Activated CD4-positive, alpha-beta T cell treated with anti-CD3 and anti-CD28 coated beads, Interleukin-2, amount 50 U/mL, for 4 hours (primary cell): Measurements from ENCODE around the gene NPY2R.

Experiments used
- DNase-seq, 2 experiments: peaks; one replicate each; pipeline ENCODE4 v3.0.0-alpha.2; 2020

NPY2R gene, protein sequence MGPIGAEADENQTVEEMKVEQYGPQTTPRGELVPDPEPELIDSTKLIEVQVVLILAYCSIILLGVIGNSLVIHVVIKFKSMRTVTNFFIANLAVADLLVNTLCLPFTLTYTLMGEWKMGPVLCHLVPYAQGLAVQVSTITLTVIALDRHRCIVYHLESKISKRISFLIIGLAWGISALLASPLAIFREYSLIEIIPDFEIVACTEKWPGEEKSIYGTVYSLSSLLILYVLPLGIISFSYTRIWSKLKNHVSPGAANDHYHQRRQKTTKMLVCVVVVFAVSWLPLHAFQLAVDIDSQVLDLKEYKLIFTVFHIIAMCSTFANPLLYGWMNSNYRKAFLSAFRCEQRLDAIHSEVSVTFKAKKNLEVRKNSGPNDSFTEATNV

DNA sequence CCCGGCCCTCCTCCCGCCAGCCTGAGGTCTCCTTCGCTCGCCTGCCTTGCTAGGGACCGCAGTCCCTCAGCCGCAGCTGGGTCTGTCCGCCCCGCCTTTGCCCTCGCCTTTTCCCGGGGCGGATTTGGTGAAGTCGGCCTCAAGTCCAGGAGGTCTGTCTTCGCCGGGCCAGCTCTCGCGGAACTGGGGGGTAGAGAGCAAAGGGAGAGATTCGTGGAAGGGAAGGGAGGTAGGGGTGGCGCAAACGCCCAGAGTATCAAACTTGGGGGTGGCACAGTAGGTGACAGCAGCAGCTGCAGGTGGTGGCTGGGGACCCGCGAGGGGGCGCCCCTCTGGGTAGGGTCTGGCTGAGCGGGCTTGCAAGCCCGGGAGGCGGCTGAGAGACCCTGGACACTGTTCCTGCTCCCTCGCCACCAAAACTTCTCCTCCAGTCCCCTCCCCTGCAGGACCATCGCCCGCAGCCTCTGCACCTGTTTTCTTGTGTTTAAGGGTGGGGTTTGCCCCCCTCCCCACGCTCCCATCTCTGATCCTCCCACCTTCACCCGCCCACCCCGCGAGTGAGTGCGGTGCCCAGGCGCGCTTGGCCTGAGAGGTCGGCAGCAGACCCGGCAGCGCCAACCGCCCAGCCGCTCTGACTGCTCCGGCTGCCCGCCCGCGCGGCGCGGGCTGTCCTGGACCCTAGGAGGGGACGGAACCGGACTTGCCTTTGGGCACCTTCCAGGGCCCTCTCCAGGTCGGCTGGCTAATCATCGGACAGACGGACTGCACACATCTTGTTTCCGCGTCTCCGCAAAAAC lies at the start of gene NPY2R:
NPY2R (plus strand) TSS at position 379 of the 797 bp plus-strand sequence. CDS start 5,304 bp downstream, outside the sequence.
- DNase-seq = no peak

DNA sequence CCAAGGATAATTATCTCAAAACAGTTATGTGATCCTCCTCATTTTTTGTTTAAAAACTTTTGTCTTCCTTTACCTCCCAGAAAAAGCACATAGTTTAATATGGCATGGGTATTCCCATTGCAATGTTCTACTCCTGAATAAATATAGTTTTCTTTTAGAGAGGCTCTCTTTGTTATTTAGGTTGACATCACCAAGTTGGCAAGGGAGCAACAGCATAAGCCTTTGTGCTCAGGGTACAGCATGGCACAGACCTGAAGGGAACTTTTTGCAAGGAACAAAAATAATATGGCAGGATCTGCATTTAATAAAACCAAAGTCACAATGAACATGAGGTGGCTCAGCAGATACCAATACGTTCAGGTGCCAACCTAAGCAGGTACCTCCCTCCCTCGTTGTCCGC lies 47.1 kb upstream of the NPY2R start:
- no peak for DNase-seq

DNA sequence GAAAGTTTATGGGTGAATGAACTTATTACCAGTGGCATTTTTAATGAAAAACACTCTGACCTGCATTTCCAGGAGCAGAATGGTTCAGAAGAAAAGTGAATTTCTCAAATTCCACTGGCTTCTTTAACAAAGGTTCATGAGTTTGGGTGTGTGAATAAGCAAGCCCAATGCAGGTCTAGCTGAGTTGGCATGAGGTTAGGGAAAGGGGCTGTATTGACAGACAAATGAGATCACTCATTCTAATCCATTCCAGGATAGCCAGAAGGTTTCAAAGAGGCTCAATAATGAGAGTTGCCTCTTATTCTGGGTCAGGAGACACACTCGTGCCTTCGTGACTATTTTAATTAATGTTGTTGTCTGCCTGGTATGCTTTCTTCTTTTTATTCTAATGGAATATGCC lies 43.7 kb upstream of the NPY2R start:
- DNase-seq = no peak

DNA sequence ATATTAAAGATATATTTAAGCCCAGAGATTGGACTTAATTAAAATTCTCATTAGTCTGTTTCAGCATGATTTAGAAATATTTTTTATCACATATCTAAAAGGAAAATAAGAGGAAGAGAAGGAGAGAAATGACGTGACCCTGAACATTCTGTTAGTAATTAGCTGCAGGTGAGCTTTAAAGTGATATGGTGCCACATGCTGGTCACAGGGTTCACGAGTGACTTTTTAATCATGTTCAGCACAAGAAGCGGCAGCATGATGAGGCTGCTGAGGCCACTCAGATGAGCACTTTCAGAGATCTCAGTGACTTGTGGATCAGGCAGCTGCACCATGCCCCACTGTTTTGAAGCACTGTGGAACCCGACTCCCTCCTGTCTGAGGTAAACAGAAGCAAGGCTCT lies 37.9 kb upstream of the NPY2R start:
- no peak for DNase-seq

DNA sequence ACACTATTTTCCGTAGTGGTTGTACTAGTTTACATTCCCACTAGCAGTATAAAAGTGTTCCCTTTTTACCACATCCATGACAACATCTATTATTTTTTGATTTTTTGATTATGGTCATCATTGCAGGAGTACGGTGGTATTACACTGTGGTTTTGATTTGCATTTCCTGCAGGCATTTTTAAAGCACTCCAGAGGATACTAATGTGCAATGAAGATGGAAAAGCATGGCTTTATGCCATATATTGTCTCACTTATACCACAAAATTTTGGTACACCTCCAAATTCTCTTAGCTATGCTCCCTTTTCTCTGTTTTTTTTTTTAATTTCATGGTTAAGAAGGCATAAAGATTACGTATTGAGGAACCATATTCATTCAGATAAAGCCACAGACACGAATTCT lies 35.1 kb upstream of the NPY2R start:
- DNase-seq = no peak

DNA sequence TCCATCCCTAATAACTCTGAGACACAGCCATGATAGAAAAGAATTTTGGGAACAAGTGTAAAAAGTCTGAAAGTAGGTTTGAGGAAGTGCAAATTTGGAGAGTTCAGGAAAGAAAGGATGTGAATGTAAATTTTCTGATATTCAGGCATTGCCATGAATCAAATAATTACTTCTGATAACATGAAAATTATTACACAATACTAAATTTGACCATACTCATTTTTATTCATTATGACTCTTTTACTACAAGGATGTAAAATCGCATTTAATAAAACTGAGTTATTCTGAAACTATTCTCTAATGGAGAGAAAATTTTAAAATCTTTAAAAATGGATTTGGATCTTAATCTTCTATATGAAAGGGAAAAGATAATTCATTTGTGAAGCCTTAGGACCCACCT lies 33.8 kb upstream of the NPY2R start:
- DNase-seq = no peak

DNA sequence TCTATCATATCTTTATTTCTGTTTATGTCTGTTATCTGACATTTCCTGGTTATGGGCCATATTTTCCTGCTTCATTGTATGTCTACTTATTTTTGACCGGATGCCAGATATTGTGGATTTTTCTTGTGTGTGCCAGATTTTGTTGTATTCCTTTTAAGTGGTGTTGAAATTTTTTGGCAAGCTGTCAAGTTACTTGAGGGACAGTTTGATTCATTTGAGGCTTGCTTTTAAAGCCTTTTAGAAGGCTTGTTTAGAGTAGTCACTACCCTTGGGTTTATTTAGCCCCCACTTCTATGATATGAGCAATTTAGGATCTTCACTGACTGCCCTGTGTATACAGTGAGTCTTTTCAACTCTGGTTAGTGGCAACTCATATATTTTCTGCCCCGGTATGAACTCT lies 29.2 kb upstream of the NPY2R start:
- DNase-seq = no peak

DNA sequence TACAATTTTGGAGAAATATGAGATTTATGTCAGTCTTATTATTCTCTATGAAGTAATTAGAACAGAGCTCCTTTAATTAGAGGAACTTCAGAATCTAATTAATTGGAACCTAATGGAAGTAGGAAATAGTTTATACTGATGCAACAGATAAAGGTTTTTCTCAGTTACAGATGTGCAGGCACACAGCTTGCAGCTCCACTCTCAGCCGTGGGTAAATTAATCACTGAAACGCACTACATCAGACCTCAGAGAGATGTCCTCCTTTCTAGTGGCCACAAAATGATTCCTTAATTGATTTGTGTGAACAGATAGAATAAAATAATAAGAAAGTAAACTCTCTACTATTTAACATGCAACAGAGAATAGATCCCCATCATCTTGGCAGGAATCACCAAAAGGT lies 21.5 kb upstream of the NPY2R start:
- DNase-seq = no peak

DNA sequence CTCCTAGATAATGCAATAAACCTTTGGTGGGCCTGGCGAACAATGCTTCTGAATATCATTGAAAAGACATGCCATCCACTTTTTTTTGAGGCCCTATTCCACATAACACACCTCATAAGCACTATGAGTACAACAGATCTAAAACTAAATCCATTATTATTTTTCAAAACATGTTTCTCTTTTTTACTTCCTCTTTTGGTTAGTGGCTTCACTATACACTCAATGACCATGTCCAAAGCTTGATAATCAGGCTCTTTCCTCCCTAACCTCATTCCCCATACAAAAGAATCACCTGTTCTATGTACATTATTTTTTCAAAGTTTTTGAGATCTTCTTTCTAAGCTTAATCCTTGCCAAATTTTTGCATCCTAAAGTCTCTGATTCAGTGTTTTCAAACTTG lies 20.4 kb upstream of the NPY2R start:
- DNase-seq = no peak

DNA sequence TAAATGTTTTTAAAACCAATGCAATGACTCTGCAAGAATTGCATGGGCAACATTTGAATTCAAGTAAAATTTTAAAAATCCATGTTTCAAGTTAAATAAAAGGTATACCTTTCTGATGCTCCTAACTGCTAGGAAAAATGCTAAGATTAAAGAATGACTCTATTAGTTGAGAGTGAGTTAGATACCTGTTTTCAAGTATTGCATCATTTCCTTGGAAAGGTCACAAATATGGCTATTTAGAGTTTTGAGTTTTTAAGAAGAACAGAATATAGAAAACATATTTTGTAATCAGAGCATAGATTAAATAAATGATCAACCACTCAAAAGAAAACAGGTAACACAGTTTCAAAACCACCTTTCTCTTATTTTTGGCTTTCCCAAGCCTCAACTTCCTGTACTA lies 18.3 kb upstream of the NPY2R start:
- no peak for DNase-seq

DNA sequence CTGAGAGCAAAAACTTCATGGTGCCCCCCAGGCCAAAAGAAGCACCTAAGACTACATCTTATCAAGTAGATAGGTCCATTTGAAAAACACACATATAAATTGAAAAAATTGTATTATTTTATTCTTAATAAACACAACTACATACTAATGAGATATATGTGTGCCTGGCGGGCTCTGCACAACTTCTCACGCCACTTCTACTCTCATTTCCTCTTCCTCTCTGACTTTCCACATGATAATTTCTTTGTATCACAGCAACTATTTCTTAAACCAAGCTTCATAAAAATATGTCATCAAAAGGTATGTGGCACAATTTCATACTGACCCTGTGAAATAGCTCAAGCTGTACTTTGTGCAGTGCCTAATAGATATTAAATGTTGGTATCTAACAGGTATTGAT lies 10.7 kb upstream of the NPY2R start:
- DNase-seq = no peak

DNA sequence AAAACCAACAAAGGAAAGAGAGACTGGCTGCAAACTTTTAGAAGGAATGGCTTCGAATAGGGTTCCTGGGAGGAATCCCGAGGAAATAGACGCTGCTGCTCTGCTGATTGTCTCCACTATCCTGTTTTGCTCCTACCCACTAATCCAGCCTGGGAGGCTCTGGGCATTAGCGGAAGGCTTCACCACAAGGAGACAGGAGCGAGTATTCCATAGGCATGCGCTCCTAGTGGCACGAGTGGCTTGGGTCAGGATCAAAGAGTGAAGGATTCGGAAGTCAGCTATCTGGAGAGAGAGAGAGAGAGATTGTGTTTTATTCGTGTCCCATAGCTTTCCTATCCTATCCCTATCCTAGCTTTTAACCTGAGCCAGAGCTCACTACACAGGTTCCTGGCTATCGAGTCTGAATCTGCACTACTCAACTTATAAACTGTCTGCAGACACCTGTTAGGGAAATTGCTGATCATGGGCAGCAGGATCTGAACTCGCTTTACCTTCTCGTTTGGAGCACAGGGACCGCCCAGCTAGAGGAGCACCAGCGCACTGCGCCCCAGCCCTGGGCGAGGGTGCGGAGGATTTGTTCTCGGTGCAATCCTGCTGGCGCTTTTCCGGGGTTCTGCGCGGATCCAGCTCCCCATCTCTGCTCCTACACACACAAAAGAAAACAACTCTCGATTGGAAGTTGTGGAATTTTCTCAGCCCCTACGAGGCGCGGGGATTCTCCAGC lies 740 bp upstream of the NPY2R start:
- DNase-seq = no peak

DNA sequence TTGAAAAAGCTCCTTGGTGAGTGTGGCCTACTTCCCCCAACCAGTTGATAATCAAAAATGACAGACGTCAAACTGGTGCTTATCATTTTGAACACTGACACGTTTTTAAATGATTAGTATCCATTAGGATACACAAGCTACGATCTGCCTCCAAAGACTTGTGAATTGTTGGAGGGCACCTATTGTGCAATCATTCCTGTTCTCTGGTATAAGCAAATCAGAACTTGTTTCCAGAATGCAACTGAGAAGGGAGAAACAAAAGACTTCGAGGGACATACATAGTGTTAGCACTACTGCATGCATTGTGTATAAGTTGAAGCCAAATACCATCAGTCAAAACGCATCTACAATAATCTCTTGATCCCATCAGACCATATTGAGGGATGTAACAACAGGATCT lies 11.6 kb downstream of the NPY2R start:
- DNase-seq = no peak

DNA sequence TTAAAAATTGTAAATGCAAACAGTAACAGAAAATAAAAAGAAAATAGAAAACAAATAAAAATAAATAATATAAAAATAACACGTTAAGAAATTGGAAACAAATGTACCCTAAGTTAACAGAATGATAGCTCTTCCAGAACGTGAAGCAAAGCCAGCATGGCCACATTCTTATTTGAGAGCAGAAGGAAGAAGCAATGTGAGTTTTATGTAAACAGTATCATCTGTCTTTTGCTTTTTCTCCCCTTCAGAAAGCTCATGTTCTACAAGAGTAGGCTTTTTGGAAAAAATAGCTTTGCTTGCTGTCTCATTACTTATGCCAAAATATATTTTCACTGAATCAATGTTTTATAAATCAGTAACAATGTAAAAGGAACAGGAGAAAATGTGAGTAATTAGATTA lies 18.7 kb downstream of the NPY2R start:
- no peak for DNase-seq

DNA sequence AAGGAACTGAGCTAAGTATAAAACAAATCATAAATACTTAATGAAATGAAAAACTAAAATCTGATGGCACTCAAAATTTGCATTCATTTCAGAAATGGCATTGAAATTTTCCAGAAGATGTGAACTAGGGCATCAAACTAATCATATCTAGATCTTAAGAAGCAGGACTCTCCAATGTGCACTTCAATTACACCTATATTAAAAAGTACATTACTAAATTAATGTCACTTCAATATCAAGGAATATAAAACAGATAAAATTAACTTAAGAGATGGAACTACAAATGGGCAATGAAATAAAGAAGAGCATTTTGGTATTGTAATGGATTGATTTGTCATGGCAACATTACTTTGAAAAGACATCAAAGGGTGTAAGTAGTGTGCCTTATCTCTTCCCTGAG lies 20.3 kb downstream of the NPY2R start:
- DNase-seq = no peak

DNA sequence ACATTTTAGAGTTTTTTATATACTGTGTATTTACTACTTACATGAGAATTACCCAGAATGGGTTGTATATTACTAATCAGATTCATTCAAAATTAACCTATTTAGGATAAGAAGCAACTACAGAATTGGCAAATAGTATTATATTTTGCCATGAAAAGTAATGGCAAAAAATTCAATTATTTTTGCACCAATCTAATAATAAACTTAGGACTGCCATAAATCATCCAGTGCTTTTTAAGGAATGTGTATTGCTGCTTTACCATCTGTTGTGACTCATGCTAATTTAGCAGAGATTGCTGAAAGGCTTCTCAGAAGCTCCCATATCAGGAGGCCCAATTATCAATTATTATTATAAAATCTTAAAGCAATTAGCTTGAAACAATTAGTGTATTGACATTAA lies 24.0 kb downstream of the NPY2R start:
- DNase-seq = no peak

DNA sequence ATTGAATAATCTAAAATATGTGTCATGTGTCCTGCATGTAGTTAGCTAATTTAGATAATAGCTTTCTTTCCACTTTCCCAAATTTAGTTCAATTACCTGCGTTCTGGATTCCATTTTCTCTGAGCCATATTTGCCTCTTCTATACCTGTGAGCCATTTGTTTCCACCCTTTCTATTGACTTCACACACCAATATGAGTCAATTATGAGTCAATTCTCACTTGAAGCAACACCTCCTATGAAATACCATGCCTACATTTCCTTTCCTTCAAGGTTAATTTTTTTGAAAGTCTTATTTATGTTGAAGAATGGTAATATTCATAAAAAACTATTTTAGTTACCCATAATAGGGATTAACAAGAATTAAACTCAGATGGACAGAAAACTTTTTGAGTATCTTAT lies 25.8 kb downstream of the NPY2R start:
- no peak for DNase-seq

DNA sequence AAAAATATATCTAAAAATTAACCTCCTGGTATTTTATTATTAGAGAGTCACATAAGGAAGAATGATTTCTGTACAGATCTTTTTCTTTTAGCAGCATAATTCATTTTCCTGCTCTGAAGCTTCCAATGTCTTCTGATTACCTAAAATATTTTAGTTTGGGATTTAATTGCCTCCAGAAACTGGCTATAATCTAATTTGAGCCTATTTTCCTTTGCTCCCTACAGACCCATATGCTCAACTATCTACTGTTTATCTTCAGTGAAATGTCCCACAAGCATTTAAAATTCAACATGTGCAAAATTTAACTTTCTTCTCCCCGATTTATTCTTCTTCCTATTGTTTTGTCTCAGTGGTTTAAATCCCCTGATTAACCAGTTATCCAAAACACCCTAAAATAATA lies 29.1 kb downstream of the NPY2R start:
- no peak for DNase-seq

DNA sequence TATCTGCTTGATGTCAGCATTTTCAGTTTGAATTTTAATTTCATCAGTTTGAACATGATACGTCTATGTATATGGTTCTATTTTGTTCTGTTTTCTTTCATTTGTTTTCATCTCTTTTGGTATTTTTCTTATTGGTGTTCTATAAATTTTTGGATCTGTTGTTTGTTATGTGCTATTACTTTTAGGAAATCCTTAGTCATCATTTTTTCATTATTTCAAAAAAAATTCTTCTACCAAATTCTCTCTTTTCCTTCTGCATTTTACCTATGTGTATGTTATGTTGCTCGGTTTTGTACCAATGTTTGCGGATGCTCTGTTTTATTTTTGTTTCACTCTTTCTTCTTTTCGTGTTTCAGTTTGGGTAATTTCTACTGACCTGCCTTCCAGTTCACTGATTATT lies 32.8 kb downstream of the NPY2R start:
- no peak for DNase-seq

DNA sequence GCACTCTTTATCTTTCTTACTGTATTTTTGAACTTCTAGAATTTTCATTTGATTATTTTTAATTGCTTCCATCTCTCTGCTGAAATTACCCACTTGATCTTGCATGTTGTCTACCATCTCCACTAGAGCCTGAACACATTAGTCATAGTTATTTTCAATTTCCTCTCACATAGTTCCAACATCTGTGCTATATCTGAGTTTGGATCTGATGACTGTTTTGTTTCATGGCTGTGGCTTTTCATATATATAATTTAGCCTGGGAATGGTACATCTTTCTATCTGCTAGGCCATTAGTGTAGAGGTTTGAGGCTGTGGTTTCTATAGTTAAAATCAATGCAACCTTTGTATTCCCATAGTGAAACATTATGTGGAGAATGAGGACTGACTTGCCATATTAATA lies 33.2 kb downstream of the NPY2R start:
- no peak for DNase-seq

DNA sequence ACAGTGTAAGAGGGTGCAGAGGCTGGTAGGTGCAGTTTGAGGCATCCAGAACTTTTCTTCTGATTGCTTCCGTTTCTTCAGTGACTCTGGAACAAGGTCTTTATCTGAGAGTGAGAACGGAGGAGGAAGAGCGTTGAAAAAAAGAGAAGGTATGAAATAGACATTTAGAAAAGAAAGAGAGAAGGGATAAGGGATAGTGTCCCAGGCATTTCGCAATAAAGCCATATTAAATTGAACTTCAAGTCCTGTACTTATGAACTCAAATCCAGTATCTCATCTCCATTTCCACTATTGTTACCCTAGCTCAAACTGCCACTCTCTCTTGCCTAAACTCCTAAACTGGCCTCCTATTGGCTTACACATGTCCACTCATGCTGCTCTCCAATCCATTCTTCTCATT lies 36.7 kb downstream of the NPY2R start:
- no peak for DNase-seq

DNA sequence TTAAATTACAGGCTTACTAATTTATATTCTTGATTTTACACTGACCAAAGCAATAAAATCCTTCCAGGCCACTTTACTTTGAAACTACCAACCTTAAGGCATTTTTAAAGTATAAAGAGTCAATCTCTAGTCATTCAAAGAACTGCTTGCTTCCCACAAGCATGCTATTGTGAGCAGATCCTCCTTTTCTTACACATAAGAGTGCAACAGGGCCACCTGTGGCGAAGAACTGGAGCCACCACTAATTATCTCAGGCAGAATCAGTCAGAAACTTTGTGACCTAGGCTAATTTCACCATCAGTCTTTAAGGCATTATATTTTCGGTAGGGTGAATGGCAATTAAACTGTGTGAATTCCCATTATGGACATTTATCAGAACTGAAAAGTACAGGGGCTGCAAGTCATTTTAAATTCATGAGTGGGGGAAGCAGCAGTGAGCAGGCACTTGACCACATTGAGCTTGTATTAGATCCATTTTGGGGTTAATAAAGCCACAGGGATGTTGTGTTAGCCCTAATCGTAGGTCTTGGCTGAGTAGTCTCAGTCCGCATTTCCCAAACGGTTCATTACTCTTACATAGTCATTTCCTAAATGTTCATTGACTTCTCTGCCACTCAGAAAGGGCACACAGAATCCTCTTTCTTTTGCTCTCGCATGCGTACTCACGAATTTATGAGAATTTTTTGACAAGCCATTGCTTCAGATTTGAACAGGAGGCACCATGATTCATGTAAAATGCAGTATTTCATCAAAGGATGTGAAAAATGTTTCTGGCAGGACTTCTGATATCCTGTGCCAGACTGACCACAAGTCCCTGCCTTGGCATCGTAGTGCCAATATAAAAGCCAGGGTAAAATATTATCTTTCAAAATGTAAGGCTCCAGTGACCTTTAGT lies 39.8 kb downstream of the NPY2R start:
- no peak for DNase-seq
